Activated naive CD8-positive, alpha-beta T cell treated with anti-CD3 and anti-CD28 coated beads, Interleukin-2, amount 10 ng/mL, durations not matched to agents 7 days and 5 days (primary cell): ENCODE measurements around the gene DGKE. TPM values are rescaled to one million over a fixed set of nuclear protein-coding genes. Genes with fewer than 3 reads are reported as not detected.

Source experiments
- ATAC-seq: fragments of 150-1000 bp; cut with Tn5 transposase; one replicate; pipeline ENCODE4 v1.10.0; 2021; ENCODE audit warnings: low read depth, moderate library complexity
- POLR2A ChIA-PET: fragments of 350-600 bp; sonication (Branson Sonifier 250); formaldehyde crosslinking; loops from one replicate; lab custom pipeline; 2021; ENCODE audit warnings: antibody characterized with exemption; lab: Charles Lee
- DNase-seq: peaks from one replicate; pipeline ENCODE4 v3.0.0; 2021
- H3K27ac Mint-ChIP-seq: one replicate; pipeline ENCODE4 v1.8.0; 2022; ENCODE audit warnings: mild to moderate bottlenecking, mixed read lengths
- H3K27me3 Mint-ChIP-seq: one replicate; pipeline ENCODE4 v1.8.0; 2022; ENCODE audit warnings: mild to moderate bottlenecking, moderate library complexity, mixed read lengths
- H3K36me3 Mint-ChIP-seq: one replicate; pipeline ENCODE4 v1.8.0; 2021; ENCODE audit warnings: mild to moderate bottlenecking, mixed read lengths
- H3K4me1 Mint-ChIP-seq: one replicate; pipeline ENCODE4 v1.8.0; 2021; ENCODE audit warnings: mixed read lengths
- H3K4me3 Mint-ChIP-seq: one replicate; pipeline ENCODE4 v1.8.0; 2022; ENCODE audit warnings: mild to moderate bottlenecking, moderate library complexity, mixed read lengths
- H3K9me3 Mint-ChIP-seq: one replicate; pipeline ENCODE4 v1.8.0; 2021; ENCODE audit warnings: mixed read lengths
- total RNA-seq, 2 experiments: library from RNA; stranded (reverse); gene quantifications; one replicate each; pipeline ENCODE4 v1.2.3, GENCODE V29; 2021

DGKE gene
- total RNA-seq, 2 experiments from 2014 or later: 30.0 to 30.9 TPM

GRCh38 chr17:56838687-56839086, 4.7 kb downstream of the DGKE start:
- peaks cover 22% of the 10 kb centered on the region for H3K36me3 Mint-ChIP-seq
- H3K4me1 Mint-ChIP-seq: peaks cover 24% of the 10 kb centered on the region
- H3K27ac Mint-ChIP-seq: no peak overlapping the region
- no peaks in the 10 kb centered on the region for H3K27me3 Mint-ChIP-seq
- ATAC-seq (no peak), DNase-seq (no peak)
- no peak overlapping the region for H3K4me3 Mint-ChIP-seq
- POLR2A ChIA-PET: no interaction called here
- no peaks in the 10 kb centered on the region for H3K9me3 Mint-ChIP-seq

DNA sequence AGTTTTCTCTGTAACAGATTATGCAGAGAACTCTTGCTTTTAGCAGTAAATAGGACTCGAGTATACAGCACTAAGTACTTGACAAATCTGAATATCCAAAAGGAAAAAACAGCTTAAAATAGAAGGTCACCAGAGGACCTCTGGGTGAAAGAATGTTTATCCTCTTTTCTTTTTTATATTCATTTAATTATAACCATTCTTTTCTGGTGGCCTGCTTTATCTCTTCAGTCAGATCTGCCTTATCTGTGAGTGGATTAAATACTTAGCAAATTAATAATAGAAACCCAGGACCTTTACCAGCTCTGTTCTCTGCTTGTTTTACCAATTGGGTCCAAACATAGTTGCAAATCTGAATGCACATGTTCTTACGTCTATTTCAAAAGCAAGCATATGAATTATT, 8.6 kb downstream of the DGKE start:
- POLR2A ChIA-PET: interaction anchor here (1.3 kb wide), 1 partner anchor 10 kb away, joined by 3 read pairs; no protein-coding TSS in a partner anchor
- Mint-ChIP-seq H3K36me3 (peaks cover 21% of the 10 kb centered on the region), H3K9me3 (no peaks in the 10 kb centered on the region), H3K4me1 (peaks cover 12% of the 10 kb centered on the region), H3K27me3 (no peaks in the 10 kb centered on the region), H3K27ac (no peak overlapping the region), H3K4me3 (no peak overlapping the region)
- DNase-seq (no peak), ATAC-seq (no peak)

GRCh38 chr17:56845934-56846333, 12.0 kb downstream of the DGKE start:
- Mint-ChIP-seq H3K4me3 (no peak overlapping the region), H3K9me3 (no peaks in the 10 kb centered on the region), H3K36me3 (peaks cover 22% of the 10 kb centered on the region), H3K27ac (no peak overlapping the region), H3K4me1 (peaks cover 7% of the 10 kb centered on the region), H3K27me3 (no peaks in the 10 kb centered on the region)
- ATAC-seq (no peak), DNase-seq (no peak)
- POLR2A ChIA-PET: interaction anchor here (1.6 to 2.3 kb wide), 2 partner anchors 11 to 13 kb away, joined by 4 to 8 read pairs; partner anchors contain the start of genes C17orf67 and DGKE

GRCh38 chr17:56847106-56847505, 13.2 kb downstream of the DGKE start:
- Mint-ChIP-seq H3K27me3 (no peaks in the 10 kb centered on the region), H3K4me3 (no peak overlapping the region), H3K27ac (no peak overlapping the region), H3K4me1 (peaks cover 7% of the 10 kb centered on the region), H3K9me3 (no peaks in the 10 kb centered on the region), H3K36me3 (peaks cover 24% of the 10 kb centered on the region)
- POLR2A ChIA-PET: no interaction called here
- ATAC-seq (no peak), DNase-seq (no peak)

GRCh38 chr17:56849131-56849530, 15.2 kb downstream of the DGKE start:
- Mint-ChIP-seq H3K9me3 (no peaks in the 10 kb centered on the region), H3K27me3 (no peaks in the 10 kb centered on the region), H3K4me3 (no peak overlapping the region), H3K36me3 (peaks cover 28% of the 10 kb centered on the region), H3K4me1 (peaks cover 7% of the 10 kb centered on the region), H3K27ac (no peak overlapping the region)
- no peak for ATAC-seq
- POLR2A ChIA-PET: no interaction called here
- no peak for DNase-seq

DNA sequence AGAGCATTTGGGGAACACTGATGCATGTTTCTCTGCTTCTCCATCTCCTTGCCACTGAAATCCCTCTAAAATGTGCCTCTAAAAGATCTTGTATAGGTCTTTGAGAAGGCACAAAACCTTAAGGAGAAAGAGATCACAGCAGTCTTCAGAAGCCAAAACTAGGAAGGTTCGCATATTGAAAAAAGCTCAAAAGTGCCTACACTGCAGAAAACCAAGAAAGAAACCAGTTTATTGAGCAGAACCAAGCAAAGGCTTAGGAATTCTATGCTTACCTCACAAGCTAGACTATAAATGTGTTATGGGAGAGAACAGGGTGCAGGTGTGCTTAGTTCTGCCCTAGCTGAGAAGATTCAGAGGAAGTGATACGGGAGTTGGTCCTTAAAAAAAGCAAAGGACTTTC, 16.6 kb downstream of the DGKE start:
- no peak overlapping the region for H3K27ac Mint-ChIP-seq
- no peak for ATAC-seq
- peaks cover 32% of the 10 kb centered on the region for H3K36me3 Mint-ChIP-seq
- no peaks in the 10 kb centered on the region for H3K9me3 Mint-ChIP-seq
- no peaks in the 10 kb centered on the region for H3K27me3 Mint-ChIP-seq
- POLR2A ChIA-PET: interaction anchor here (1.3 to 1.7 kb wide), 2 partner anchors 16 to 63 kb away, joined by 5 read pairs; partner anchors contain the start of genes C17orf67, DGKE and TRIM25
- DNase-seq: no peak
- H3K4me3 Mint-ChIP-seq: no peak overlapping the region
- H3K4me1 Mint-ChIP-seq: peaks cover 7% of the 10 kb centered on the region

- no peaks in the 10 kb centered on the region for H3K9me3 Mint-ChIP-seq
- DNase-seq: no peak
- POLR2A ChIA-PET: interaction anchor here (1.3 to 1.7 kb wide), 2 partner anchors 17 to 63 kb away, joined by 5 read pairs; partner anchors contain the start of genes C17orf67, DGKE and TRIM25
- H3K27ac Mint-ChIP-seq: peak overlapping the region; percentile 3
- ATAC-seq: peak; percentile 65
- H3K36me3 Mint-ChIP-seq: peaks cover 31% of the 10 kb centered on the region
- H3K4me3 Mint-ChIP-seq: no peak overlapping the region
- H3K4me1 Mint-ChIP-seq: peaks cover 7% of the 10 kb centered on the region
- H3K27me3 Mint-ChIP-seq: no peaks in the 10 kb centered on the region
Observed at GRCh38 chr17:56851008-56851407, 17.1 kb downstream of the DGKE start.

- POLR2A ChIA-PET: no interaction called here
- Mint-ChIP-seq H3K4me1 (no peaks in the 10 kb centered on the region), H3K27me3 (no peaks in the 10 kb centered on the region), H3K4me3 (no peak overlapping the region), H3K27ac (no peak overlapping the region), H3K36me3 (peaks cover 16% of the 10 kb centered on the region), H3K9me3 (no peaks in the 10 kb centered on the region)
- no peak for DNase-seq
- no peak for ATAC-seq
Observed at GRCh38 chr17:56861899-56862298, 27.9 kb downstream of the DGKE start.

- Mint-ChIP-seq H3K9me3 (no peaks in the 10 kb centered on the region), H3K27ac (no peak overlapping the region), H3K4me3 (no peak overlapping the region), H3K27me3 (no peaks in the 10 kb centered on the region), H3K4me1 (no peaks in the 10 kb centered on the region), H3K36me3 (peaks cover 17% of the 10 kb centered on the region)
- no peak for DNase-seq
- POLR2A ChIA-PET: interaction anchor here (0.7 kb wide), 1 partner anchor 27 kb away, joined by 4 read pairs; no protein-coding TSS in a partner anchor
- ATAC-seq: no peak
Observed at GRCh38 chr17:56863974-56864373, 30.0 kb downstream of the DGKE start.

DNA sequence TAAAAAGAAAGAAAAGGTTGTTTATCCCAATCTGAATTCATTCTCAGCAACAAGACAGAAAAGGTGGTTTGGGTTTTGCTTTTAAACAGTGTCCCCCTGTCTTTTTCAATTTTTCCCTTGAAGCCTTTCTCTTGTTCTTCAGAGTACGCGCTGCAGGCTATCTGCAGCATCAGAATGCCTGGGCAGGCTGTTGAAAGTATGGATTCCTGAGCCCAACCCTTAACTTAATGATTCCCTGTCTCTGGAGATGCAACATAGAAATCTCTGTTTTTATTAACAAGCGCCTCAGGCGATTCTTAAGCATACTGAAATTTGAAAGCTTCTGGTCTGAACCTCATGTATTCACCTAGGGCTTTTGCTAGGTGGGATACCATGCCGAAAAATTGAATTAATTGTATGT, 32.1 kb downstream of the DGKE start:
- POLR2A ChIA-PET: no interaction called here
- no peak overlapping the region for H3K4me3 Mint-ChIP-seq
- H3K27me3 Mint-ChIP-seq: no peaks in the 10 kb centered on the region
- peaks cover 2% of the 10 kb centered on the region for H3K4me1 Mint-ChIP-seq
- peaks cover 16% of the 10 kb centered on the region for H3K36me3 Mint-ChIP-seq
- no peaks in the 10 kb centered on the region for H3K9me3 Mint-ChIP-seq
- DNase-seq (no peak), ATAC-seq (no peak)
- no peak overlapping the region for H3K27ac Mint-ChIP-seq

DNA sequence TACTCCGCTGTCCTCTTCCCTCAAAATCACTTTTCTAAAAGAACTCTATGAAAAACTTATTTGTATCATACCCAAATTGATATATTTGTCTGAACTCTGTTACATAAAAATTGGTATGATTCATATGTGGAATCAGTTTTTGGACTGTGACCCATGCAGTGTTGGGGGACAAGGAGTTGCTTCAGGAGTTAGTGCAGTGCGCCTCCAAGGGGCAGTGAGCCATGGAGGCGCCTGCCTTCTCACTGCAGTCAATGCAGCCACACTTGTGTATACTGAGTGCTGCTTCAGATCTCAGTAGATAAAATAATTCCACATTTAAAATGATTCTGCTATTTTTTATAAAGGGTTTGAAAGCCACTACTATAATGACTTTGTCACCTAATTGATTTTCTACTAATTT, 32.5 kb downstream of the DGKE start:
- DNase-seq (no peak), ATAC-seq (no peak)
- no peak overlapping the region for H3K27ac Mint-ChIP-seq
- H3K9me3 Mint-ChIP-seq: no peaks in the 10 kb centered on the region
- H3K27me3 Mint-ChIP-seq: peaks cover 2% of the 10 kb centered on the region
- peaks cover 2% of the 10 kb centered on the region for H3K4me1 Mint-ChIP-seq
- peaks cover 13% of the 10 kb centered on the region for H3K36me3 Mint-ChIP-seq
- no peak overlapping the region for H3K4me3 Mint-ChIP-seq
- POLR2A ChIA-PET: no interaction called here

DNA sequence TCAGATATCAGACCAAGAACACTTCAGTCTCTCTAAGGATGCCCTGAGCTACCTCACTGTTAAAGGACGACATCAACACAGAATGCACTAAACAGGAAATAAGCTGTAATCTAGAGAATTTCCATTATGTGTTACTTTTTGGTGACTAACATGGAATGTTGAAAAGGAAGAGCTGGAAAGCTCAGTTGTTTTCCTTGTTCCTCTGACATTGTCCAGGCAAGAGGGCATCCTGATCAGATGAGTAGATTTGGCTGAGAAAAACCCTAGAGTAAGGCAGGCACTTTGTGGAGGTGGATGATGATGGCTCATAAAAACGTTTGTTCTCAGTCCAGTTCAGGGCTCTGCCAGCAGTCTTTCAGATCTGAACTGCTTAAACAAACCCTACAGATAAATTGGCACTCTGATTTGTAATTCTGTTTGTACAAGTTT, 34.0 kb downstream of the DGKE start:
- ATAC-seq: no peak
- H3K9me3 Mint-ChIP-seq: no peaks in the 10 kb centered on the region
- peaks cover 2% of the 10 kb centered on the region for H3K27me3 Mint-ChIP-seq
- POLR2A ChIA-PET: no interaction called here
- no peak for DNase-seq
- H3K27ac Mint-ChIP-seq: no peak overlapping the region
- peaks cover 7% of the 10 kb centered on the region for H3K36me3 Mint-ChIP-seq
- H3K4me3 Mint-ChIP-seq: no peak overlapping the region
- peaks cover 2% of the 10 kb centered on the region for H3K4me1 Mint-ChIP-seq

- Mint-ChIP-seq H3K27me3 (peaks cover 5% of the 10 kb centered on the region), H3K4me3 (no peak overlapping the region), H3K9me3 (no peaks in the 10 kb centered on the region), H3K27ac (no peak overlapping the region), H3K4me1 (peaks cover 2% of the 10 kb centered on the region), H3K36me3 (peaks cover 7% of the 10 kb centered on the region)
- DNase-seq (no peak), ATAC-seq (no peak)
- POLR2A ChIA-PET: no interaction called here
Observed at GRCh38 chr17:56868716-56869115, 34.8 kb downstream of the DGKE start.

DNA sequence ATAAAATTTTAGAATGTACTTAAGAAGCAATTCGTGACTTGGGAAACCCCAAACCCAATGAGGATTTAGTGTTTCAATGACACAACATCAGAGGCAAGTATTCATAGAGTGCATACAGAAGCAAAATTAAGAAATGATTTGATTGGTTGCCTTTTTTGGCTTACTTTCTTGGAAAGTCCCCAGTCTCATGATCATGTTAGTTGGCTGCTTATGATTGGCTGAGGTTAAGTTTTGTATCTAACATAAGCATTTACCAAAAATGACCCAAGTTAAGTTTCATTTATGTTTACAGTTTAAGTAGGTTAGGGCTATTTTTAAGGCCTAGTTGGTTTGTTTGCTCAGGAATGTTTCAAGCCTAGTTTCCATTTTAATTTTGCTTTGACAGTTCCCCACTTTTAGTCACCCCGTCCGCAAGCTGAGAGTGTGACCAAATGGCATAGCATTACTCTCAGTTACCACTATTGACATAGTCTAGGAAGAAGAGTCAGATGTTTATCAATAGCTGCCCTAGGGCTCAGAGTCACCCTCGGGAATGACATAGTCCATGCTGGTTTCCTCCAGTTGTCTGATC, 36.2 kb downstream of the DGKE start:
- POLR2A ChIA-PET: interaction anchor here (1.0 kb wide), 1 partner anchor 20 kb away, joined by 3 read pairs; no protein-coding TSS in a partner anchor
- Mint-ChIP-seq H3K9me3 (no peaks in the 10 kb centered on the region), H3K27me3 (peaks cover 11% of the 10 kb centered on the region), H3K4me3 (no peak overlapping the region), H3K27ac (no peak overlapping the region), H3K36me3 (peaks cover 6% of the 10 kb centered on the region), H3K4me1 (peaks cover 2% of the 10 kb centered on the region)
- no peak for DNase-seq
- no peak for ATAC-seq
